Motor neuron (in vitro differentiated cells): ENCODE results near the gene MAG. TPM values are rescaled to one million over a fixed set of nuclear protein-coding genes. Genes with fewer than 3 reads are reported as not detected.
A peak's percentile ranks its signal among the peaks of the same experiment; 100 is the strongest.

Source experiments
- ATAC-seq, 8 experiments: fragments of 200-7000 bp; cut with Tn5 transposase; replicated peaks in 6 of 8; 2 replicates each; pipeline ENCODE4 v1.8.0; 2021; ENCODE audit warnings: mild to moderate bottlenecking in 8 of 8, moderate library complexity in 8 of 8
- H3K27ac ChIP-seq, 2 donors: fragments of 250-450 bp; sonication (Bioruptor Pico); 2 replicates each; pipeline ENCODE4 v1.9.0; 2021; ENCODE audit warnings: antibody characterized with exemption in 2 of 2, mild to moderate bottlenecking in 2 of 2, moderate library complexity in 1 of 2
- H3K4me1 ChIP-seq, 2 donors: fragments of 250-450 bp; sonication (Bioruptor Pico); replicated peaks in 1 of 2; 2 replicates each; pipeline ENCODE4 v1.6.1; 2021; ENCODE audit warnings: antibody characterized with exemption in 2 of 2, mild to moderate bottlenecking in 2 of 2, moderate library complexity in 1 of 2
- H3K4me3 ChIP-seq, 5 donors: fragments of 250-450 bp; sonication (Bioruptor Pico); 2 replicates each; pipeline ENCODE4 v1.9.0; 2021; ENCODE audit warnings: antibody characterized with exemption in 5 of 5, mild to moderate bottlenecking in 5 of 5, moderate library complexity in 4 of 5
- WGBS, 10 experiments: fragments of 450-650 bp; shearing (Covaris generic); methylation state at CpG; one replicate each; pipeline ENCODE4 v1.0.0; 2022; 5-methylcytosine and 5-hydroxymethylcytosine counted together
- in situ Hi-C, 9 experiments: fragments of 400-800 bp; cut with MboI; loops; one replicate each; pipeline ENCODE4 v1.15.0; 2021; ENCODE audit warnings: low sequenced_read_pairs in 9 of 9, low pct_unique_long_range_greater_than_20kb in 2 of 9; ENCODE audit not compliant: unreplicated experiment in 9 of 9
- total RNA-seq, 8 experiments: library from RNA; unstranded; fragments of 300-600 nt; gene quantifications; 2 replicates each; pipeline versions ENCODE4 v1.2.3 to v1.2.4, GENCODE V29; 2022

Gene MAG, protein sequence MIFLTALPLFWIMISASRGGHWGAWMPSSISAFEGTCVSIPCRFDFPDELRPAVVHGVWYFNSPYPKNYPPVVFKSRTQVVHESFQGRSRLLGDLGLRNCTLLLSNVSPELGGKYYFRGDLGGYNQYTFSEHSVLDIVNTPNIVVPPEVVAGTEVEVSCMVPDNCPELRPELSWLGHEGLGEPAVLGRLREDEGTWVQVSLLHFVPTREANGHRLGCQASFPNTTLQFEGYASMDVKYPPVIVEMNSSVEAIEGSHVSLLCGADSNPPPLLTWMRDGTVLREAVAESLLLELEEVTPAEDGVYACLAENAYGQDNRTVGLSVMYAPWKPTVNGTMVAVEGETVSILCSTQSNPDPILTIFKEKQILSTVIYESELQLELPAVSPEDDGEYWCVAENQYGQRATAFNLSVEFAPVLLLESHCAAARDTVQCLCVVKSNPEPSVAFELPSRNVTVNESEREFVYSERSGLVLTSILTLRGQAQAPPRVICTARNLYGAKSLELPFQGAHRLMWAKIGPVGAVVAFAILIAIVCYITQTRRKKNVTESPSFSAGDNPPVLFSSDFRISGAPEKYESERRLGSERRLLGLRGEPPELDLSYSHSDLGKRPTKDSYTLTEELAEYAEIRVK
- under 1 TPM in 3 of 8 experiments, not detected in 5; 0.42 to 0.73 (median 0.62) TPM for total RNA-seq

DNA sequence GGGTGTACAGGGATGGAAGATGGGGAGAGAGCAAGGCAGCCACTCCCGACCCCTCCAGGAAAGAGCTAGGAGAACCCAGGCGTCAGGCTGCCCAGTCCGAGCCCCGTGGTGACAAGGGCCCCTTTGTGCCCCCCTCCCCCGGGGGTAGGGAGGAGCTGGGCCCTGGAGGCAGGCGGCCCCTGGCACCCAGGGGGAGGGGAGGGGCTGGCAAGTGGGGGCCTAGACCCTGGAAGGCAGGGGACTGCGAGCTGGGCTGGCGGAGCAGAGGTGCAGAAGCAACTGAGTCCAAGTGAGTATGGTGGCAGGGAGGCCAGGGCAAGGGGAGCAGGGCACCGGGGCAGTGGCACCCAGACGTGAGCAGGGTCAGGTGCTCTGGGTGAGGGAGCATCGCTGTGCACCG lies at the start of gene MAG:
MAG (plus strand) TSS at position 246 of the 400 bp plus-strand sequence. CDS start 3,248 bp downstream, outside the sequence.
- Histone ChIP-seq H3K4me3 (no peak within 1 kb of the TSS), H3K4me1 (peaks cover 0 to 18% of the 10 kb centered on the region in 2 donors), H3K27ac (no peak within 1 kb of the TSS)
- no peak for ATAC-seq
- no CpG with 5 or more reads among the region's 12 CpGs for WGBS, 10 experiments
- in situ Hi-C loops: no loop called here

DNA sequence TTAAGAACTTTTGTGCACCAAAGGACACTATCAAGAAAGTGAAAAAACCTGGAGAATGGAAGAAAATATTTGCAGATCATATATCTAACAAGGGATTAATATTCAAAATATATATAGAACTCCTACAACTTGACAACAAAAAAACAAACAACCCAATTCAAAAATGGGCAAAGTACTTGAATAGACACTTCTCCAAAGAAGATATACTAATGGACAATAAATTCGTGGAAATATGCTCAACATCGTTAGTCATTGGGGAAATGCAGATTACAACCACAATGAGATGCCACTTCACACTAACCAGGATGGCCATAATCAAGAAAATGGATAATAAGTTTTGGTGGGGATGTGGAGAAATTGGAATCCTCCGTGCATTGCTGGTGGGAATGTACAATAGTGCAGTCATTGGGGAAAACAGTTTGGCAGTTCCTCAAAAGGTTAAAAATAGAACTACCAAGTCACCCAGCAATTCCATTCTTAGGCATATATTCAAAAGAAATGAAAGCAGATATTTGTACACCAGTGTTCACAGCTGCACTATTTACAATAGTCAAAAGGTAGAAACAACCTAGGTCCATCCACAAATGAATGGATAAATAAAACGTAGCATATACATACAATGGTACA lies 45.4 kb upstream of the MAG start:
- H3K27ac ChIP-seq: no peak overlapping the region
- in situ Hi-C loops: no loop called here
- ATAC-seq: no peak
- 30 to 100% (median 86%) methylated on average over 1 to 4 of the region's 4 CpGs for WGBS, 10 experiments
- H3K4me3 ChIP-seq: no peak overlapping the region
- peaks cover 0 to 3% of the 10 kb centered on the region in 2 donors for H3K4me1 ChIP-seq

DNA sequence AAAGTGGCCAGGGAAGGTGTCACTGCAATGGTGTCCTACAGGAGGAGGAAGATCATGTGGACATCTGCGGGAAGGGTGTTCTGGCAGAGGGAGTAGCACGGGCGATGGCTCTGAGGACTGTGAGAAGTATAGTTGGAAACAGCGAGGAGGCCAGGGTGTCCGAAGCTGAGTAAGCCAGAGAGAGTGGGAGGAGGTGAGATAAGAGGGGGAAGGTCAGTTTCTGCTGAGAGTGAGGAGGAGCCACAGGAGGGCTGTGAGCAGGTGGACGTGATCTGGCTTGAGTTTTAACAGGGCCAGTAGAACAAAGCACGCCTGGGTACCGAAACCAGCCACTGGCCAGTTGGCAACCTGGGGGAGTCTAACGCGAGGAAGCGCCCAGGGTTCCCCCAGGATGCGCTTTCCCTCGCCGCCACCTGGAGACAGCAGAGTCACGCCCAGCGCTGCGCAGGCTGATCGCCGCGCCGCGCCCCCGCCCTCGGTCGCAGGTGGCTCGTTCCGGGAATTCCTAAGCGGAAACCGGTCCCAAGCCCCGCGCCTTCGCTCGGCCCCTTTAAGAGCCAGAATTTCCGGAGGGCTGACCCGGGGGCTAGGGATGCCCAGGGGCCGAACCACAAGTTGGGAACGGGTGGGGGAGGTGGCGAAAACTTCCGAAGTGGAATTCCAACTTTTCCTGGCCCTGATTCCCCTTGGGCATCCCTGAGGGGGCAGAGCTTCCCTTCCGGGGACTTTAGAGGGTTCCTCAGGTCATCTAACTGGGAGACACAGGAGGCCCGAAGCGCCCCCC lies 44.2 kb upstream of the MAG start:
- in situ Hi-C loops: no loop called here
- no peak overlapping the region for H3K27ac ChIP-seq
- H3K4me1 ChIP-seq: peaks cover 0 to 3% of the 10 kb centered on the region in 2 donors
- ATAC-seq: peak; percentile 21 to 82 (median 68)
- H3K4me3 ChIP-seq: peak overlapping the region; percentile 16 to 46 (median 27)
- WGBS, 10 experiments: 0 to 44% (median 6%) methylated on average over 1 to 18 of the region's 42 CpGs; no CpG with 5 or more reads in 2 of the 10 experiments

DNA sequence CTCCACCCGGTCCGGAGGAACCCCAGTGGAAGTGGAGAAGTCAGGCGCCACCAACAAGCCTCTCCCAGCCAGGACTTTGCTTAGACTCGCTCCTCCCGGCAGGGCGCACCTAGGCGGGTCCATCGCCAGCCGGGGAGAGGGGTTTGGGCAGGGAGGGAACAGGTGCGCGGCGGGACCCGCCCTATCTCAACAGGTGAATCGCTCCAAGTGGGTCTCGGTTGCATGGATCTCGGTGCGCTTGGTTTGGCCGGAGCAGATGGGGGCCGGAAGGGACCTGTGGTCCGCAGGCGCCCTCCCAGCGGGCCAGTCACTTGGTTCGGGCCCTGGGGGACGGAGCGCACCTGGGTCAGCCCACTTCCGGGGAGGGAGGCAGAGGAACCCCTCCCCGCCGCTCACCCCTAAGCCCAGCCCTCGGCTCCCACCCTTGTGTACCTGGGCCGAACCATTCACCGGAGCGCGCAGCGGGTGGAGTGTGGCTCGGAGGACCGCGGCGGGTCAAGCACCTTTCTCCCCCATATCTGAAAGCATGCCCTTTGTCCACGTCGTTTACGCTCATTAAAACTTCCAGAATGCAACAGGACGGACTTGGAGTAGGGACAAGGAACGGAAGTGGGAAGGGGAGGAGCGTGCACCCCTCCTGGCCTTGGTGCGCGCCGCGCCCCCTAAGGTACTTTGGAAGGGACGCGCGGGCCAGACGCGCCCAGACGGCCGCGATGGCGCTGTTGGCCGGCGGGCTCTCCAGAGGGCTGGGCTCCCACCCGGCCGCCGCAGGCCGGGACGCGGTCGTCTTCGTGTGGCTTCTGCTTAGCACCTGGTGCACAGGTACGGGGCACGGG lies 43.4 kb upstream of the MAG start, which contains the start of gene LSR:
LSR (plus strand) TSS at position 693 of the 836 bp plus-strand sequence; CDS start at position 714, 21 bp downstream.
- H3K4me3 ChIP-seq: peak within 1 kb of the TSS; percentile 16 to 46 (median 27)

DNA sequence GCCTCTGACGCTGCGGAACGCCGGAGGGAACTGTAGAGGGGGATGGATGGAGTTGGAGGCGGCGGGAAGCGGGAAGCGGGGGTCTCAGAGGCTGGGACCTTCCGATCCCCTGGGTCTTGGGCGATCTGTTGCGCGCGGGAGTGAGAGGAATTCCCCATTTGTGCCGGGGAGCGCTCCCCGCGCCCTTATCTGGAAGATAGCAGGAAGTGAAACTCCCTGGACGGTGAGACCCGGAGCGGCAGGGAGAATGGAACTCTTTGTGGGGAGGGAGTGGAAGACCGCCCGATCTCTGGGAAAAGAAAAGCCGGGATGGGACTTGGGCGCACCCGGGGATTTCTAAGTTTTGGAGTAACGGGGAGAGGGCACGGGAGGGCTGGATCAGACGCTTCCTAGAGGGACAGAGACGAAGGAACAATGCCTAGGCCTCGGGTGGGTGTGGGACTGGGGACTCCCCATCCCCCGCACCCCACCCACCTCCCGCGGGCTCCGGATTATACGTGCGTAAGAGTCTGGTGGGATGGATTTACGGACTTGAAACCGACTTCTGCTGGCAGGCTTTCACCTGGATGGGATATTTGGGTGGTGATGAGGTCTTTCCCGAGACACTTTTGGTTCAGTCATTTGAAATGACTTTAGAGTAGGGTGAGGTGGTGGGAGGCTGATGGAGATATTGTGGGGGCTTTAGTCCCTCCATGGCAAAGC lies 42.7 kb upstream of the MAG start:
- peaks cover 0 to 3% of the 10 kb centered on the region in 2 donors for H3K4me1 ChIP-seq
- H3K27ac ChIP-seq: no peak overlapping the region
- no peak for ATAC-seq
- peak overlapping the region; percentile 16 to 46 (median 27) for H3K4me3 ChIP-seq
- in situ Hi-C loops: no loop called here
- WGBS, 10 experiments: 0 to 10% (median 1%) methylated on average over 2 to 14 of the region's 39 CpGs; no CpG with 5 or more reads in 4 of the 10 experiments

More for the DNA sequence above, 43.4 kb upstream of the MAG start, which contains the start of gene LSR:
- in situ Hi-C loops: no loop called here
- Histone ChIP-seq H3K4me1 (peaks cover 0 to 3% of the 10 kb centered on the region in 2 donors), H3K27ac (peak within 1 kb of the TSS in 1 of 2 donors; percentile 62)
- 0 to 5% (median 0%) methylated on average over 1 to 7 of the region's 69 CpGs; no CpG with 5 or more reads in 6 of the 10 experiments for WGBS, 10 experiments
- ATAC-seq: peak; percentile 25 to 83 (median 77)

DNA sequence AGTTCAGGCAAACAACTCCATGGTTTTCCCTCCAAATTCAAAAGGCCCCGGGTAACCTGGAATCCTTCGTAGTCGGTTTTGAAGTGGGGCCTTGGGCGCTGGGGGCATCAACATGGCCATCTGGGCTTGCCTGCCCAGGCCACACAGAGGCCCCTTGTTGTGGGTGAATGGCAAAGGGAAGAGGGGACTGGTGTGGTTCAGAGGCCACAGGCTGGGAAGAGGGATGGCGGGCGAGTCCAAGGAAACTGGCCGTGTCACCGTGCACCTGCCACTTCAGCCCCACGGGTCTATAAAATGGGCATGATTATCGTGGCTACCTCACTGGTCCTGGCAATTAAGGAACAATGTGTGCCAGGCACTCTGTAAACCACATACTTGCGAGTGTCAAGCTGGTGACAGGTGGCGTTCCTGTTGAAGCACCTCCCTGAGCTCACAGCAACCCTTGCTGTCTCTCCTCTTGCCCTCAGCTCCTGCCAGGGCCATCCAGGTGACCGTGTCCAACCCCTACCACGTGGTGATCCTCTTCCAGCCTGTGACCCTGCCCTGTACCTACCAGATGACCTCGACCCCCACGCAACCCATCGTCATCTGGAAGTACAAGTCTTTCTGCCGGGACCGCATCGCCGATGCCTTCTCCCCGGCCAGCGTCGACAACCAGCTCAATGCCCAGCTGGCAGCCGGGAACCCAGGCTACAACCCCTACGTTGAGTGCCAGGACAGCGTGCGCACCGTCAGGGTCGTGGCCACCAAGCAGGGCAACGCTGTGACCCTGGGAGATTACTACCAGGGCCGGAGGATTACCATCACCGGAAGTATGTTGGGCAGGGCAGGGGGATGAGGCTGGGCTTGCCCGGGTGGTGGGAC lies 41.9 kb upstream of the MAG start:
- peak overlapping the region in 1 of 5 donors; percentile 46 for H3K4me3 ChIP-seq
- peaks cover 0 to 3% of the 10 kb centered on the region in 2 donors for H3K4me1 ChIP-seq
- 65 to 100% (median 85%) methylated on average over 1 to 15 of the region's 34 CpGs; no CpG with 5 or more reads in 3 of the 10 experiments for WGBS, 10 experiments
- no peak for ATAC-seq
- no peak overlapping the region for H3K27ac ChIP-seq
- in situ Hi-C loops: loop anchor here in 1 of 9 experiments (25.0 kb wide), 2 partner anchors 88 to 188 kb away; partner anchors contain the start of gene FXYD5

DNA sequence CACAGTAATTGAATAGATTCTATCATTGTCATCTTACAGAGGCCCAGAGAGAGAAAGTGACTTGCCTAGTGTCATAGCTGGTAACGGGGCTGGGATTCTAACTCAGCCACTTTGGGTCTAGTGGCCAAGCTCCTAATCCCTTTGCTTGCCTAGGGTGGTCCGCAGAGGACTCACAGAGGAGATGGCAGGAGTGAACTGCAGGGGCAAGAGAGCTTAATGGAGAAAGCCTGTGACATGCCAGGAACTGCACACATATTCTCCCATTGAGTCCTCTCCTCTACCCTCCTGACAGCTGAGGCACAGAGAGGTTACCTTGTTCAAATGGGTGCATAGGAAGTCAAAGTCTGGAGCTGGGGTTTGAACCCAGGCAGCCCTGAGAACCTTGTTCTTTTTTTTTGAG lies 40.5 kb upstream of the MAG start:
- Histone ChIP-seq H3K4me1 (peaks cover 0 to 3% of the 10 kb centered on the region in 2 donors), H3K4me3 (no peak overlapping the region), H3K27ac (no peak overlapping the region)
- in situ Hi-C loops: loop anchor here in 1 of 9 experiments (25.0 kb wide), 2 partner anchors 89 to 189 kb away; partner anchors contain the start of gene FXYD5
- no peak for ATAC-seq
- WGBS, 10 experiments: 0 to 100% (median 95%) methylated on average over 1 to 2 of the region's 2 CpGs; no CpG with 5 or more reads in 5 of the 10 experiments

DNA sequence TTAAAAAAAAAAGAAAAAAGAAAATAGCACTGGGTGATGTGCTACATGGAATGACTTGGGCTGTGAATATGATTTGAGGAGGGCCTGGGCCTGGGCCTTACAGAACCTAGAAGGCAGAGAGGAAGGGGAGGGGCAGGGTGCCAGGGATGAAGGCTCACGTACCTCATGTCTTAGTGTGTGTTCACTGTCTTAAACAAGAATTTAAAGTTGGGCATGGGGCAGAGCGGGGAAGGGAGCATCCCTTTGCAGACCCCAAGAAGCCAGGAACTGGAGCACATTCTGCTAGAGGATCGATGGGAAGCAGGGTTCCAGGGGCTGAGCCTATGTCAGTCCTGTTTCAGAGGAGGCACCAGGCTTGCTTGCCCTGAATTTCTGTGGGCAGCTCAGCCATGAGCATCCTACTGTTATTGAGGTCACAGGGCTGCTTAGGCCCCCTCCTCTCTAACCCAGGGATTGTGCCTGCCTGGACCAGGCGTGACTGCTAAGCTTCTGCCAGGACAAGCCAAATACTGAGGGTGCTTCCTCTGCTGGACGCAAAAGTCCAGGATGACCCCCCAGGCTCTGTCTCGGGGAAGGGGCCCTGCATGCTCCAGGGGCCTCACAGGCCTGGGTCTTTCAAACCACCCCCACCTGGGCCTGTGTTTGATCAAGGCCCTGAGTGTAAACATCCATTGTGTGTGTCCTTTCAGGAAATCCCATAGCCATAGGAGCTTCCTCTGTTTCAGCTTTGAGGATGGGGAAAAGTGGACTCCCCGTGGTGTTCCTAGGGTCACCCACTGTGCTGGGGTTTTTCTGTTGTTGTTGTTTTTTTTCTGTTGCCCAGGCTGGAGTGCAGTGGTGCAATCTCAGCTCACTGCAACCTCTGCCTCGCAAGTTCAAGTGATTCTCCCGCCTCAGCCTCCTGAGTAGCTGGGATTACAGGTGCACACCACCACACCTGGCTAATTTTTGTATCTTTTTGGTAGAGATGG lies 38.4 kb upstream of the MAG start:
- ATAC-seq: no peak
- H3K4me1 ChIP-seq: peaks cover 0 to 2% of the 10 kb centered on the region in 2 donors
- in situ Hi-C loops: loop anchor here in 1 of 9 experiments (25.0 kb wide), 2 partner anchors 91 to 191 kb away; partner anchors contain the start of gene FXYD5
- WGBS, 10 experiments: 40 to 100% (median 77%) methylated on average over 1 to 4 of the region's 9 CpGs; no CpG with 5 or more reads in 3 of the 10 experiments
- no peak overlapping the region for H3K4me3 ChIP-seq
- no peak overlapping the region for H3K27ac ChIP-seq

DNA sequence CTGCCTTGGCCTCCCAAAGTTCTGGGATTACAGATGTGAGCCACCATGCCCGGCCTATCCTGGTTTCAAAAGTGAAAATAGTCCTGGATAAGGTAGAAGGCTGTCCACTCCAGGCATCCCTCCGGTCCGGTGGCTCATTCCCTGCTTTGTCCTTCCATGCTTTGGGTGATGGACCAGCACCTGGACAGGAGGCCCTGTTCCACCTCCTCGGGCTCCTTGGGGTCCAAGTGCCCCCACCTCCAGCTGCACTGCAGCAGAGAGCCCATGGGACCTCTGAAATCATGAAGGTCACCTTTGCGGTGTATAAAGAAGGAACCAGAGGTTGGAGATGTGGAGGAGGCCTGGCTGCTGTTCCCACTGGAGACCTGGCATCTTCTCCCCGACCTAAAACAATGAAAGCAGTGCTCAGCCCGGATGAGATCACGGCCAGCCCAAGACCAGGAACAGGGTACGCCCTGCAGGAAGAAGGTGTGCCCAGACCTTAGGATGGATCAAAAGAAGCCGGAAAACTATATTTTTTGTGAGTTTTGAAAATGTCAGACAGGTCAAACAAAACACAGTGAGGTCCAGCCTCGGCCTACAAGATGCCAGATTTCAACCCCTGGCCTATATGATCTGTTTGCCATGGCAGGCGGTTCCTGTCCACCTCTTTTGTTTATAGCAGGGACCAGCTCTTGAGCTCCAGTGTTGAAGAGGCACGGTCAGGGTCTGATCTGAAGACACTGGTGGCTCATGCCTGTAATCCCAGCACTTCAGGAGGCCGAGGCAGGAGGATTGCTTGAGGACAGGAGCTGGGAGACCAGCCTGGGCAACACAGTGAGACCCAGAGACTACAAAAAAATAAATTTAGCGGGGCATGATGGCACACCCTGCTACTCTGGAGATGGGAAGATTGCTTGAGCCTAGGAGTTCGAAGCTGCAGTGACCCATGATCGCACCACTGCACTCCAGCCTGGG lies 37.3 kb upstream of the MAG start:
- in situ Hi-C loops: loop anchor here in 1 of 9 experiments (25.0 kb wide), 2 partner anchors 92 to 192 kb away; partner anchors contain the start of gene FXYD5
- Histone ChIP-seq H3K4me1 (peaks cover 0 to 2% of the 10 kb centered on the region in 2 donors), H3K4me3 (no peak overlapping the region), H3K27ac (no peak overlapping the region)
- no peak for ATAC-seq
- 42 to 100% (median 93%) methylated on average over 2 to 9 of the region's 17 CpGs for WGBS, 10 experiments
